ENCODE data around the gene ATP10D. TPM values are rescaled to one million over a fixed set of nuclear protein-coding genes. Genes with fewer than 3 reads are reported as not detected.

ATP10D gene
- total RNA-seq, 1 experiment from 2014 or later = 3.8 TPM

- Histone ChIP-seq H3K9me3 (ENCODE audit: control insufficient read depth, low read depth, low read length) (no peaks in the 10 kb centered on the region), H3K9ac (ENCODE audit: extremely low read depth, insufficient read length, low read length) (no peak overlapping the region), H3K27ac (ENCODE audit: insufficient read length, low read depth, low read length) (no peak overlapping the region), H4K20me1 (ENCODE audit: control insufficient read depth, insufficient read depth, insufficient read length) (no peaks in the 10 kb centered on the region), H2AFZ (ENCODE audit: low read length) (no peak overlapping the region), H3K4me1 (ENCODE audit: insufficient read depth, low read length) (no peaks in the 10 kb centered on the region), H3T11ph (ENCODE audit: low read length) (no peak overlapping the region), H2AK5ac (ENCODE audit: insufficient read length, low read length) (no peak overlapping the region), H4K91ac (ENCODE audit: insufficient read length, low read depth, low read length) (no peak overlapping the region), H3K23me2 (ENCODE audit: insufficient read length, low read depth, low read length, poor library complexity, severe bottlenecking) (no peaks in the 10 kb centered on the region), H3K23ac (ENCODE audit: insufficient read length, low read depth, low read length) (no peak overlapping the region), H3K79me1 (ENCODE audit: insufficient read depth, low read depth, low read length, poor library complexity, severe bottlenecking) (no peaks in the 10 kb centered on the region), H2BK12ac (ENCODE audit: insufficient read length, low read depth, low read length) (no peak overlapping the region), H3K18ac (ENCODE audit: insufficient read length, low read depth, low read length) (no peak overlapping the region), H3K56ac (ENCODE audit: insufficient read length, low read depth, low read length) (no peak overlapping the region), H3K14ac (ENCODE audit: insufficient read depth, low read length) (no peak overlapping the region), H2BK5ac (ENCODE audit: insufficient read length, low read length) (no peak overlapping the region), H3K27me3 (ENCODE audit: insufficient read depth, low read length) (no peaks in the 10 kb centered on the region), H3K4ac (ENCODE audit: low read depth, low read length) (no peak overlapping the region), H2BK120ac (ENCODE audit: low read depth, low read length, poor library complexity, severe bottlenecking) (no peak overlapping the region), H4K8ac (replicated peaks; ENCODE audit: insufficient read length, low read depth, low read length) (no peak overlapping the region), H2BK15ac (ENCODE audit: low read depth, low read length) (no peak overlapping the region), H3K79me2 (ENCODE audit: insufficient read depth, low read length) (no peaks in the 10 kb centered on the region), H2BK20ac (ENCODE audit: low read depth, low read length, poor library complexity, severe bottlenecking) (no peak overlapping the region), H3K4me2 (ENCODE audit: insufficient read depth, insufficient read length, low read length) (no peak overlapping the region), H4K5ac (ENCODE audit: insufficient read length, low read depth, low read length) (no peak overlapping the region)
- no peak overlapping the region for H3K27ac Mint-ChIP-seq
- H3K9me3 Mint-ChIP-seq = no peaks in the 10 kb centered on the region
- H3K36me3 Mint-ChIP-seq (ENCODE audit: insufficient read depth in 1 of 3, low read depth in 3 of 3) = no peaks in the 10 kb centered on the region
- peaks cover 0 to 4% of the 10 kb centered on the region in 2 experiments; a peak in 2 of 4 replicates for H3K4me1 Mint-ChIP-seq
- no peak for TF ChIP-seq CTCF (conservative IDR thresholded peaks at IDR 0.05)
- no CpG with 5 or more reads among the region's 2 CpGs for WGBS (ENCODE audit: extremely low coverage, insufficient read length, low lambda C conversion rate)
- DNase-seq = no peak
- no peaks in the 10 kb centered on the region for H3K27me3 Mint-ChIP-seq (ENCODE audit: low read depth)
- H3K4me3 Mint-ChIP-seq = no peak overlapping the region
These were observed 81.5 kb downstream of the ATP10D start for GRCh38 chr4:47566566-47566965.
